IMR-90 (cell line): Measurements from ENCODE around the gene TNRC6A. TPM values are rescaled to one million over a fixed set of nuclear protein-coding genes. Genes with fewer than 3 reads are reported as not detected.

ENCODE experiments used
- ATAC-seq: fragments of 200-7000 bp; cut with Tn5 transposase; 2 replicates; pipeline ENCODE4 v1.9.1; 2020; ENCODE audit warnings: low read depth, mild to moderate bottlenecking, moderate library complexity
- BruUV-seq: library from RNA; stranded (reverse); fragments of 400-500 nt; replicated peaks from 2 replicates; lab custom pipeline; 2021; lab: Mats Ljungman, UMichigan
- CTCF ChIA-PET: fragments of 300-600 bp; formaldehyde crosslinking; extraction: SDS; loops from one replicate; lab custom pipeline; 2021; ENCODE audit warnings: antibody characterized with exemption; lab: Yijun Ruan, JAX
- POLR2A ChIA-PET: fragments of 300-600 bp; sonication (Branson Sonifier 250); formaldehyde crosslinking; loops from one replicate; lab custom pipeline; 2022; ENCODE audit warnings: antibody characterized with exemption; ENCODE audit not compliant: unreplicated experiment; lab: Charles Lee
- DNase-seq: peaks from one replicate; pipeline ENCODE4 v3.0.0; 2013
- H2AFZ ChIP-seq: replicated peaks from 2 replicates; pipeline ENCODE3; 2013; ENCODE audit warnings: low read length, mild to moderate bottlenecking; ENCODE audit not compliant: poor library complexity
- H2AK5ac ChIP-seq: 2 replicates; pipeline ENCODE4 v1.6.1; 2013; ENCODE audit warnings: low read depth, low read length, inconsistent platforms
- H2AK9ac ChIP-seq: replicated peaks from 2 replicates; pipeline ENCODE3; 2013; ENCODE audit warnings: mild to moderate bottlenecking, low read depth, low read length, moderate library complexity; ENCODE audit not compliant: poor library complexity
- H2BK120ac ChIP-seq: 2 replicates; pipeline ENCODE4 v1.6.1; 2013; ENCODE audit warnings: low read depth, low read length, inconsistent platforms
- H2BK15ac ChIP-seq: 3 replicates; pipeline ENCODE4 v1.6.1; 2013; ENCODE audit warnings: low read depth, low read length, inconsistent platforms
- H2BK20ac ChIP-seq: 2 replicates; pipeline ENCODE4 v1.6.1; 2013; ENCODE audit warnings: low read depth, mild to moderate bottlenecking, inconsistent platforms, low read length, moderate library complexity
- H2BK5ac ChIP-seq: 2 replicates; pipeline ENCODE4 v1.6.1; 2013; ENCODE audit warnings: mild to moderate bottlenecking, low read depth, low read length, inconsistent platforms; ENCODE audit not compliant: poor library complexity, severe bottlenecking
- H3K14ac ChIP-seq: replicated peaks from 2 replicates; pipeline ENCODE4 v1.6.1; 2013; ENCODE audit warnings: low read depth, low read length, inconsistent platforms
- H3K18ac ChIP-seq: 2 replicates; pipeline ENCODE4 v1.6.1; 2013; ENCODE audit warnings: low read depth, low read length, control low read depth
- H3K23ac ChIP-seq: 2 replicates; pipeline ENCODE4 v1.6.1; 2013; ENCODE audit warnings: low read depth, low read length, inconsistent platforms
- H3K27ac ChIP-seq: 2 replicates; pipeline ENCODE4 v1.5.1; 2013; ENCODE audit warnings: mild to moderate bottlenecking, control low read depth, low read length; ENCODE audit not compliant: insufficient read depth
- H3K27me3 ChIP-seq: 2 replicates; pipeline ENCODE4 v1.6.1; 2013; ENCODE audit warnings: low read length; ENCODE audit not compliant: control insufficient read depth, insufficient read depth
- H3K36me3 ChIP-seq: 2 replicates; pipeline ENCODE4 v1.6.1; 2013; ENCODE audit warnings: low read length, mixed read lengths; ENCODE audit not compliant: control insufficient read depth, insufficient read depth
- H3K4ac ChIP-seq: 2 replicates; pipeline ENCODE4 v1.6.1; 2013; ENCODE audit warnings: low read depth, low read length, inconsistent platforms
- H3K4me1 ChIP-seq: 2 replicates; pipeline ENCODE4 v1.6.1; 2013; ENCODE audit warnings: low read length, mixed read lengths; ENCODE audit not compliant: control insufficient read depth, insufficient read depth
- H3K4me2 ChIP-seq: 2 replicates; pipeline ENCODE4 v1.6.1; 2013; ENCODE audit warnings: low read depth, mild to moderate bottlenecking, control low read depth, low read length, moderate library complexity
- H3K4me3 ChIP-seq: 2 replicates; pipeline ENCODE4 v1.5.1; 2013; ENCODE audit warnings: low read depth, mild to moderate bottlenecking, control low read depth, low read length, moderate library complexity; ENCODE audit not compliant: insufficient read depth
- H3K56ac ChIP-seq: 2 replicates; pipeline ENCODE4 v1.6.1; 2013; ENCODE audit warnings: low read length, inconsistent platforms; ENCODE audit not compliant: insufficient read depth; ENCODE audit errors: extremely low read depth
- H3K79me1 ChIP-seq, 2 experiments: 2 replicates each; pipeline ENCODE4 v1.6.1; 2013; ENCODE audit warnings: low read length in 2 of 2, inconsistent platforms in 1 of 2, low read depth in 1 of 2
- H3K9ac ChIP-seq: 2 replicates; pipeline ENCODE4 v1.6.1; 2013; ENCODE audit warnings: low read depth, low read length, control low read depth
- H3K9me1 ChIP-seq: 2 replicates; pipeline ENCODE4 v1.6.1; 2013; ENCODE audit warnings: low read length, inconsistent platforms; ENCODE audit not compliant: insufficient read depth
- H3K9me3 ChIP-seq: 2 replicates; pipeline ENCODE4 v1.6.1; 2013; ENCODE audit warnings: low read length; ENCODE audit not compliant: control insufficient read depth, insufficient read depth
- H4K20me1 ChIP-seq: 2 replicates; pipeline ENCODE4 v1.6.1; 2013; ENCODE audit warnings: low read length, inconsistent platforms; ENCODE audit not compliant: insufficient read depth
- H4K5ac ChIP-seq: 2 replicates; pipeline ENCODE4 v1.6.1; 2013; ENCODE audit warnings: mild to moderate bottlenecking, low read depth, low read length, control low read depth
- H4K8ac ChIP-seq, 2 experiments: 2 replicates each; pipeline ENCODE4 v1.6.1; 2013; ENCODE audit warnings: low read depth in 2 of 2, low read length in 2 of 2, control low read depth in 1 of 2, inconsistent platforms in 1 of 2
- H4K91ac ChIP-seq: 2 replicates; pipeline ENCODE4 v1.6.1; 2013; ENCODE audit warnings: low read depth, low read length, inconsistent platforms; ENCODE audit not compliant: insufficient read depth
- BHLHE40 ChIP-seq: fragments of 150-350 bp; IDR thresholded peaks from 2 replicates; pipeline ENCODE4 v1.6.1; 2016; ENCODE audit warnings: mild to moderate bottlenecking, low read depth, low read length
- WGBS, 2 experiments: methylation state at CpG; one replicate each; pipeline versions ENCODE4 v1.1.5 to v1.1.7; 2013; ENCODE audit warnings: missing lambda C conversion rate in 2 of 2; ENCODE audit not compliant: insufficient read length in 1 of 2; ENCODE audit errors: extremely low coverage in 2 of 2; 5-methylcytosine and 5-hydroxymethylcytosine counted together
- dilution Hi-C: fragments of 300-500 bp; cut with HindIII; formaldehyde crosslinking; loops from one replicate; pipeline ENCODE4 v1.14.3; 2018; ENCODE audit warnings: low sequenced_read_pairs; ENCODE audit not compliant: unreplicated experiment
- in situ Hi-C: fragments of 300-500 bp; cut with MboI; formaldehyde crosslinking; loops from 3 replicates; pipeline ENCODE4 v1.14.3; 2019; ENCODE audit warnings: low sequenced_read_pairs, inconsistent platforms, mixed read lengths
- intact Hi-C: fragments of 100-400 bp; cut with micrococcal nuclease; formaldehyde crosslinking; loops from 2 replicates; pipeline ENCODE4 v1.10.0; 2022
- polyA plus RNA-seq, 3 experiments: library from polyadenylated mRNA; depleted of rRNA; stranded (reverse); fragments of >200 nt; gene quantifications; 2 replicates each; pipeline ENCODE4 v1.2.3, GENCODE V29; 2012; ENCODE audit warnings: low replicate concordance in 1 of 3
- total RNA-seq: library from RNA; depleted of rRNA; stranded (reverse); fragments of >200 nt; gene quantifications from 2 replicates; pipeline ENCODE4 v1.2.3, GENCODE V29; 2012

The TNRC6A gene
- total and polyA plus RNA-seq, 2 of the 4 experiments (the other 2 are of a cell fraction), result 32.4 to 42.3 TPM

DNA sequence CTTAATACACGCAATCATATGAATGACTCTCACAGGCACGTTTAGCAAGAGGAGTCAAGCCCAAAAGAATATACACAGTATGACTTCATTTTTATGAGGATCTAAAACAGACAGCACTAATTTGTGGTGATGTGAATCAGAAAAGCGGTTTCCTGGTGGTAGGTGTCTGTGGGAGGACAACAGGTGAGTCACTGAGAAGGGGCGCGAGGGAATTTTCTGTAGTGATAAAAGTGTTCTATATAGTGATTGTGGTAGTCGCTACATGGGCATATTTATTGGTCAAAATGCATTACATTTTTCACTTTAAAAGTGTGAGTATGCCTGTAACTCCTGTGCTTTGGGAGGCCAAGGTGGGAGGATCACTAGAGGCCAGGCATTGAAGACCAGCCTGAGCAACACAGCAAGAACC, 7.6 kb upstream of the TNRC6A start:
- CTCF ChIA-PET, result no interaction called here
- peaks cover 3% of the 10 kb centered on the region for H3K4me1 ChIP-seq
- 100% methylated on average over 2 of the region's 6 CpGs; no CpG with 5 or more reads in 1 of the 2 experiments for WGBS, 2 experiments
- no peak overlapping the region for H3K23ac ChIP-seq
- H2AFZ ChIP-seq, result no peak overlapping the region
- dilution Hi-C loops, result no loop called here
- no peaks in the 10 kb centered on the region; the same call in 1 of the 2 replicates for H3K9me1 ChIP-seq
- no peak overlapping the region for H2BK120ac ChIP-seq
- no peak overlapping the region for H3K56ac ChIP-seq
- H3K4ac ChIP-seq, result no peak overlapping the region
- H3K18ac ChIP-seq, result no peak overlapping the region
- BruUV-seq, result no TSS peak
- DNase-seq (no peak), ATAC-seq (no peak)
- H2AK5ac ChIP-seq, result no peak overlapping the region
- no peak overlapping the region for H2BK20ac ChIP-seq
- no peak overlapping the region for H2BK15ac ChIP-seq
- no peak overlapping the region for H2AK9ac ChIP-seq
- TF ChIP-seq BHLHE40, result no peak
- H4K20me1 ChIP-seq, result no peaks in the 10 kb centered on the region
- H3K27ac ChIP-seq, result no peak overlapping the region
- no peaks in the 10 kb centered on the region for H3K79me1 ChIP-seq
- intact Hi-C loops, result no loop called here
- no peak overlapping the region for H3K14ac ChIP-seq
- no peaks in the 10 kb centered on the region for H3K36me3 ChIP-seq
- H3K27me3 ChIP-seq, result no peaks in the 10 kb centered on the region
- no peak overlapping the region for H3K4me2 ChIP-seq
- H3K9me3 ChIP-seq, result no peaks in the 10 kb centered on the region
- POLR2A ChIA-PET, result no interaction called here
- in situ Hi-C loops, result no loop called here
- H3K9ac ChIP-seq, result no peak overlapping the region
- no peak overlapping the region for H4K5ac ChIP-seq
- H4K8ac ChIP-seq, result no peak overlapping the region
- H4K91ac ChIP-seq, result no peak overlapping the region
- no peak overlapping the region for H2BK5ac ChIP-seq
- H3K4me3 ChIP-seq, result no peak overlapping the region
